Parathyroid adenoma (tissue), 2 donors: Measurements from ENCODE around the gene MS4A10.

Experiments
- H2AFZ ChIP-seq: fragments of 300-600 bp; sonication (generic); one replicate; pipeline ENCODE4 v1.7.0; 2017; ENCODE audit warnings: antibody characterized with exemption, mild to moderate bottlenecking
- H3K27ac ChIP-seq: fragments of 300-600 bp; sonication (generic); one replicate; pipeline ENCODE4 v1.7.0; 2017
- H3K27me3 ChIP-seq: fragments of 300-600 bp; sonication (generic); one replicate; pipeline ENCODE4 v1.7.0; 2017; ENCODE audit warnings: low read length; ENCODE audit not compliant: control insufficient read depth, insufficient read depth
- H3K36me3 ChIP-seq: fragments of 300-600 bp; sonication (generic); one replicate; pipeline ENCODE4 v1.7.0; 2017; ENCODE audit warnings: low read length; ENCODE audit not compliant: control insufficient read depth, insufficient read depth
- H3K4me1 ChIP-seq: fragments of 300-600 bp; sonication (generic); one replicate; pipeline ENCODE4 v1.7.0; 2017; ENCODE audit warnings: control low read depth
- H3K4me2 ChIP-seq: fragments of 300-600 bp; sonication (generic); one replicate; pipeline ENCODE4 v1.7.0; 2017; ENCODE audit warnings: low read length
- H3K4me3 ChIP-seq: fragments of 300-600 bp; sonication (generic); one replicate; pipeline ENCODE4 v1.7.0; 2017; ENCODE audit warnings: low read depth, low read length
- H3K79me2 ChIP-seq: fragments of 300-600 bp; sonication (generic); one replicate; pipeline ENCODE4 v1.7.0; 2017; ENCODE audit warnings: control low read depth
- H3K9ac ChIP-seq: fragments of 300-600 bp; sonication (generic); one replicate; pipeline ENCODE4 v1.7.0; 2017; ENCODE audit warnings: mild to moderate bottlenecking
- H3K9me3 ChIP-seq: fragments of 300-600 bp; sonication (generic); one replicate; pipeline ENCODE4 v1.7.0; 2017; ENCODE audit warnings: low read length; ENCODE audit not compliant: control insufficient read depth
- TF ChIP-seq, protein P1 (sequence below): fragments of 300-600 bp; sonication (generic); IDR thresholded peaks from one replicate; pipeline ENCODE4 v1.7.0; 2017; ENCODE audit warnings: antibody characterized with exemption, mild to moderate bottlenecking
- donor health status: primary hyperparathyroidism.

The MS4A10 gene

DNA sequence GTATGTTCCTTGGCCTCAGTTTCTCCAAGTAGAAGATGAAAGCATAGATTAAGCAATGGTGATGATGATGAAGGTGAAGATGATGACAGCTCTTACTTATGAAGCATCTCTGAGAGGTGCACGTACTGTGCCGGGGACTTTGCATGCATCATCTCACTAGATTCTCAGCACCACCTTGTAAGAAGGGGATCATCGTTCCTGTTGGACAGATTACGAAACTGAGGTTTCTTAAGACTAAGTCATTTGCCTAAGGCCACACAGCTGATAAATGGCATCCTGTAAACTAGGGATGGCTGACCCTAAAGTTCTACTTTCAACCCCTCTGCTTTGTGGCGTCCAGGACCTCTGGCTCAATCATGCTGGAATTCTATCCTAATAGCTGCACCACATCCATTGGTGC lies 19.8 kb upstream of the MS4A10 start:
- Histone ChIP-seq H3K9ac (no peak overlapping the region), H3K79me2 (no peaks in the 10 kb centered on the region), H3K4me1 (no peaks in the 10 kb centered on the region), H3K27me3 (no peaks in the 10 kb centered on the region), H3K9me3 (no peaks in the 10 kb centered on the region), H3K4me2 (no peak overlapping the region), H3K4me3 (no peak overlapping the region), H3K27ac (no peak overlapping the region), H2AFZ (no peak overlapping the region), H3K36me3 (no peaks in the 10 kb centered on the region)
- TF ChIP-seq, protein P1, sequence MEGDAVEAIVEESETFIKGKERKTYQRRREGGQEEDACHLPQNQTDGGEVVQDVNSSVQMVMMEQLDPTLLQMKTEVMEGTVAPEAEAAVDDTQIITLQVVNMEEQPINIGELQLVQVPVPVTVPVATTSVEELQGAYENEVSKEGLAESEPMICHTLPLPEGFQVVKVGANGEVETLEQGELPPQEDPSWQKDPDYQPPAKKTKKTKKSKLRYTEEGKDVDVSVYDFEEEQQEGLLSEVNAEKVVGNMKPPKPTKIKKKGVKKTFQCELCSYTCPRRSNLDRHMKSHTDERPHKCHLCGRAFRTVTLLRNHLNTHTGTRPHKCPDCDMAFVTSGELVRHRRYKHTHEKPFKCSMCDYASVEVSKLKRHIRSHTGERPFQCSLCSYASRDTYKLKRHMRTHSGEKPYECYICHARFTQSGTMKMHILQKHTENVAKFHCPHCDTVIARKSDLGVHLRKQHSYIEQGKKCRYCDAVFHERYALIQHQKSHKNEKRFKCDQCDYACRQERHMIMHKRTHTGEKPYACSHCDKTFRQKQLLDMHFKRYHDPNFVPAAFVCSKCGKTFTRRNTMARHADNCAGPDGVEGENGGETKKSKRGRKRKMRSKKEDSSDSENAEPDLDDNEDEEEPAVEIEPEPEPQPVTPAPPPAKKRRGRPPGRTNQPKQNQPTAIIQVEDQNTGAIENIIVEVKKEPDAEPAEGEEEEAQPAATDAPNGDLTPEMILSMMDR, result no peak

DNA sequence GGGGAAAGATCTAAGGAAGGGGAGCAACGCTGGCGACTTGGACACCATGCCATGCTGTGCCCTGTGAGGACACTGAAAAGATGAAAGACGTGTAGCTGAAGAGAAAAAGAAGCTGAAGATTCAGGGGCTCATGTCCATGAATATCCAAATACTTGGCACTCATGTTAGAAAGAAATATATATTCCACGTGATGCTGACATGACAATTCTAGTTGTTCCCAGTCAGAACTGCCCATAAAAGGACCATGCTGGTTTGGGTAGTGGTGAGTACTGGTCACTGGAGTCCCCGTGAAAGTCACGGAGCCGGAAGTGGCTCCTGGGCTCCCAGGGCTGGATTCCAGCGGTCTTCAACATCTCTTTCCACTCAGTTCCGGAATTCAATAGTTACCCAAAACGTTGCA lies 18.6 kb upstream of the MS4A10 start:
- TF ChIP-seq, protein P1, result no peak
- Histone ChIP-seq H3K9me3 (no peaks in the 10 kb centered on the region), H3K36me3 (no peaks in the 10 kb centered on the region), H3K27me3 (no peaks in the 10 kb centered on the region), H3K4me2 (no peak overlapping the region), H3K9ac (no peak overlapping the region), H3K4me3 (no peak overlapping the region), H3K27ac (no peak overlapping the region), H3K79me2 (no peaks in the 10 kb centered on the region), H2AFZ (no peak overlapping the region), H3K4me1 (no peaks in the 10 kb centered on the region)

DNA sequence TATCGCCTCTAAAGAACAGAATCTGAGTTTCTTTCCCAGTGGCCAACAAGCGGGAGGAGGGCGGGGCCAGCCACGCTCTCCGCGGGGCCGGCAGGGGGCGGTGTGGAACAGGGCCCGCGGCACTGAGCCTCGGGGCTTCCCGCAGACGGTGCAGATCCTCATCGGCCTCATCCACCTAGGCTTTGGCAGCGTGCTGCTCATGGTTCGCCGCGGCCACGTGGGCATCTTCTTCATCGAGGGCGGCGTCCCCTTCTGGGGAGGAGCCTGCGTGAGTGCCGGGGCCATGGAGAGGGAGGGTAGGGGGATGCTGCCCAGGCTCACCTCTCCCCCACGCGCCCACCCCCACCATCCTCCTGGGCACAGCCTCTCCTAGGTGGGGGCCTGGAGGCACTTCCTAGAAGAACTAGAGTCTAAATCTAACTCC lies 17.7 kb upstream of the MS4A10 start:
- Histone ChIP-seq H3K9ac (no peak overlapping the region), H3K4me2 (no peak overlapping the region), H3K27me3 (no peaks in the 10 kb centered on the region), H2AFZ (no peak overlapping the region), H3K36me3 (no peaks in the 10 kb centered on the region), H3K4me1 (no peaks in the 10 kb centered on the region), H3K9me3 (no peaks in the 10 kb centered on the region), H3K27ac (no peak overlapping the region), H3K79me2 (no peaks in the 10 kb centered on the region), H3K4me3 (no peak overlapping the region)
- TF ChIP-seq, protein P1, result no peak

DNA sequence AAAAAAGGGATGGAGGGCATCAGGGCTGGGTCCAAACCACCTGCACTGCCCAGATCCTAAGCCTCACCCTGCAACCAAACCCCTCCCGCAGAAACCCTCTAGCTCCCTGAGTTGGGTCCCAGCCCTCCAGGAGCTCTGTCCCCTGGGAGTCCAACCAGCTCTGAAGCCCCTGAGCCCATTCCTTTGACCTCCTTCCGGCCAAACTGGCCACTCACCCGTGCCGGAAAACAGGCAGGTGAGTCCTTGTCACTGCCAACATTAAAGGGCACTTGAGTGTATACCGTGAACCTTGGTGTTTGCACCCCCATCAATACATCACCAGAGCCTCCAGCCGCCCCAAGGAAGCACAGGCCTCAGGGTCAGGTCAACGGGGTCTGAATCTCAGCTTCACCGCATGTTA lies 16.9 kb upstream of the MS4A10 start:
- TF ChIP-seq, protein P1, result no peak
- no peak overlapping the region for H3K4me2 ChIP-seq
- H3K36me3 ChIP-seq, result no peaks in the 10 kb centered on the region
- no peaks in the 10 kb centered on the region for H3K4me1 ChIP-seq
- no peak overlapping the region for H2AFZ ChIP-seq
- no peak overlapping the region for H3K27ac ChIP-seq
- no peak overlapping the region for H3K9ac ChIP-seq
- H3K79me2 ChIP-seq, result no peaks in the 10 kb centered on the region
- no peaks in the 10 kb centered on the region for H3K27me3 ChIP-seq
- no peaks in the 10 kb centered on the region for H3K9me3 ChIP-seq
- no peak overlapping the region for H3K4me3 ChIP-seq

DNA sequence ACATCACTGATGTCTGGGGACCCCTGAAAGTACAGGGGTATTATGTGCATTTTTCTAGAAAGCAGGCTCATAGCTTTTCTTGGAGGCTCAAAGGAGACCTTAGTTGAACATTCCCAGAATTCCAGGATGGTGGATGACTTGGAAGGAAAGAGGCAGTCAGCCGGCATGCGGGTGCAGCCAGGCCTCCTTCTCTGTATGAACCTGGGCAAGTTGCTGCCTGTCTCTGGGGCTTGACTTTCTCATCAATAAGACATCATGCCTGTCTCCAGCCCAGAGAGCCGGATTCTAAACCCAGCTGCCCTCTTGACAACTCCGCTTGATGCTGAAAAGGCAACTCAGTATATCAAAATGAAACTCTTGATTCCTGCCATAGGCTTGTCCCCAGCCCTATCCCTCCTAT lies 15.9 kb upstream of the MS4A10 start:
- Histone ChIP-seq H3K27me3 (no peaks in the 10 kb centered on the region), H3K4me3 (no peak overlapping the region), H3K4me2 (no peak overlapping the region), H3K79me2 (no peaks in the 10 kb centered on the region), H2AFZ (no peak overlapping the region), H3K9me3 (no peaks in the 10 kb centered on the region), H3K27ac (no peak overlapping the region), H3K36me3 (no peaks in the 10 kb centered on the region), H3K9ac (no peak overlapping the region), H3K4me1 (no peaks in the 10 kb centered on the region)
- TF ChIP-seq, protein P1, result no peak
